Uterus (tissue), 4 donors: ENCODE results near the gene STX18. TPM values are rescaled to one million over a fixed set of nuclear protein-coding genes. Genes with fewer than 3 reads are reported as not detected.

Source experiments
- DNase-seq, 2 donors: peaks; one replicate each; pipeline ENCODE4 v3.0.0-alpha.2; 2019 to 2020
- H3K27ac ChIP-seq, 2 donors: fragments of 200-600 bp; sonication (generic); 1 replicate in 1 of 2; 2 replicates in 1 of 2; pipeline ENCODE4 v1.5.1; 2016 to 2018
- H3K27me3 ChIP-seq, 2 donors: fragments of 200-600 bp; sonication (generic); one replicate each; pipeline ENCODE4 v1.5.1; 2018 to 2019; ENCODE audit warnings: control low read depth in 1 of 2
- H3K36me3 ChIP-seq, 2 donors: fragments of 200-600 bp; sonication (generic); one replicate each; pipeline ENCODE4 v1.5.1; 2019; ENCODE audit warnings: control low read depth in 1 of 2
- H3K4me1 ChIP-seq, 2 donors: fragments of 200-600 bp; sonication (generic); one replicate each; pipeline ENCODE4 v1.5.1; 2018 to 2019; ENCODE audit warnings: control low read depth in 1 of 2
- H3K4me3 ChIP-seq, 2 donors: fragments of 200-600 bp; sonication (generic); 1 replicate in 1 of 2; 2 replicates in 1 of 2; pipeline ENCODE4 v1.5.1; 2018 to 2019; ENCODE audit warnings: mild to moderate bottlenecking in 1 of 2
- H3K9me3 ChIP-seq, 2 donors: fragments of 200-600 bp; sonication (generic); one replicate each; pipeline ENCODE4 v1.5.1; 2019; ENCODE audit warnings: control low read depth in 1 of 2
- CTCF ChIP-seq, 4 experiments: fragments of 200-600 bp in 2 of 4; fragments of 450-650 bp in 2 of 4; sonication (generic) in 2 of 4; IDR thresholded peaks; one replicate each; pipeline ENCODE4 v1.5.1; 2016 to 2019; ENCODE audit warnings: antibody characterized with exemption in 4 of 4, mild to moderate bottlenecking in 2 of 4, moderate library complexity in 1 of 4
- POLR2A ChIP-seq, 2 donors: fragments of 450-650 bp; IDR thresholded peaks; one replicate each; pipeline ENCODE4 v1.6.1; 2016; ENCODE audit warnings: antibody characterized with exemption in 2 of 2, mild to moderate bottlenecking in 1 of 2, moderate library complexity in 1 of 2
- intact Hi-C: fragments of 100-400 bp; cut with DNase I; formaldehyde crosslinking; loops from one replicate; pipeline ENCODE4 v1.15.1; 2023; ENCODE audit warnings: low total_unique reads
- total RNA-seq, 4 donors: library from RNA; depleted of rRNA in 3 of 4; stranded (reverse); fragments of >200 nt in 3 of 4; gene quantifications; one replicate each; pipeline versions ENCODE4 v1.1.0 to v1.2.4, GENCODE V29; 2014 to 2023
- donor health status: DM: yes; HTN: yes; CAD: no.

Gene STX18
- total RNA-seq, 4 donors from 2014 or later = 6.4 to 62.5 (median 28.9) TPM

GRCh38 chr4:4392501-4393183 is 149.2 kb downstream of the STX18 start:
- intact Hi-C loops = no loop called here
- no peak for DNase-seq
- Histone ChIP-seq H3K4me3 (no peak overlapping the region), H3K9me3 (no peaks in the 10 kb centered on the region), H3K27ac (no peak overlapping the region), H3K36me3 (no peaks in the 10 kb centered on the region), H3K4me1 (no peaks in the 10 kb centered on the region), H3K27me3 (no peaks in the 10 kb centered on the region)
- TF ChIP-seq CTCF (IDR thresholded peaks at IDR 0.05) = no peak
- TF ChIP-seq POLR2A (IDR thresholded peaks at IDR 0.05) = no peak

GRCh38 chr4:4391866-4392265 is 150.0 kb downstream of the STX18 start:
- no peak for DNase-seq
- H3K4me3 ChIP-seq = no peak overlapping the region
- TF ChIP-seq POLR2A (IDR thresholded peaks at IDR 0.05) (no peak), CTCF (IDR thresholded peaks at IDR 0.05) (no peak)
- H3K36me3 ChIP-seq = no peaks in the 10 kb centered on the region
- no peaks in the 10 kb centered on the region for H3K9me3 ChIP-seq
- no peaks in the 10 kb centered on the region for H3K4me1 ChIP-seq
- no peaks in the 10 kb centered on the region for H3K27me3 ChIP-seq
- no peak overlapping the region for H3K27ac ChIP-seq
- intact Hi-C loops = no loop called here

GRCh38 chr4:4390515-4391240 is 151.2 kb downstream of the STX18 start:
- peaks cover 0 to 10% of the 10 kb centered on the region in 2 donors for H3K4me1 ChIP-seq
- no peak for DNase-seq
- intact Hi-C loops = no loop called here
- H3K4me3 ChIP-seq = no peak overlapping the region
- TF ChIP-seq CTCF (IDR thresholded peaks at IDR 0.05) (no peak), POLR2A (IDR thresholded peaks at IDR 0.05) (no peak)
- H3K27me3 ChIP-seq = peaks cover 0 to under 1% of the 10 kb centered on the region in 2 donors
- no peak overlapping the region for H3K27ac ChIP-seq
- no peaks in the 10 kb centered on the region for H3K9me3 ChIP-seq
- H3K36me3 ChIP-seq = no peaks in the 10 kb centered on the region

- H3K27ac ChIP-seq = no peak overlapping the region
- TF ChIP-seq POLR2A (IDR thresholded peaks at IDR 0.05) (no peak), CTCF (IDR thresholded peaks at IDR 0.05) (no peak)
- H3K27me3 ChIP-seq = peaks cover 0 to 4% of the 10 kb centered on the region in 2 donors
- H3K36me3 ChIP-seq = no peaks in the 10 kb centered on the region
- H3K9me3 ChIP-seq = no peaks in the 10 kb centered on the region
- no peak for DNase-seq
- H3K4me3 ChIP-seq = no peak overlapping the region
- H3K4me1 ChIP-seq = peaks cover 0 to 12% of the 10 kb centered on the region in 2 donors
- intact Hi-C loops = no loop called here
These were observed 151.8 kb downstream of the STX18 start for GRCh38 chr4:4390046-4390445.
